Bronchial epithelial cell (primary cell): ENCODE measurements around the gene SLC1A2. TPM values are rescaled to one million over a fixed set of nuclear protein-coding genes. Genes with fewer than 3 reads are reported as not detected.
A peak's percentile ranks its signal among the peaks of the same experiment; 100 is the strongest.

Experiments used
- DNase-seq: peaks from one replicate; pipeline ENCODE4 v3.0.0-alpha.2; 2010; ENCODE audit warnings: low read depth
- FAIRE-seq: peaks from 2 replicates; lab custom pipeline; 2011; peaks lifted over from hg19 to GRCh38; lab: Jason Lieb, UNC
- H3K27me3 ChIP-seq: 2 replicates; pipeline ENCODE4 v1.5.1; 2011; ENCODE audit warnings: low read length; ENCODE audit not compliant: control insufficient read depth, insufficient read depth
- H3K36me3 ChIP-seq: 2 replicates; pipeline ENCODE4 v1.5.1; 2011; ENCODE audit warnings: low read length; ENCODE audit not compliant: control insufficient read depth, insufficient read depth
- H3K4me3 ChIP-seq: 2 replicates; pipeline ENCODE4 v1.5.1; 2011; ENCODE audit warnings: mild to moderate bottlenecking, low read depth, low read length, control low read depth
- total RNA-seq: library from RNA; depleted of rRNA; stranded (reverse); fragments of >200 nt; gene quantifications from 2 replicates; pipeline ENCODE4 v1.2.1, GENCODE V29; 2014
- TF ChIP-seq, protein P1 (sequence below): IDR thresholded peaks from 2 replicates; pipeline ENCODE4 v1.5.1; 2011; ENCODE audit warnings: mild to moderate bottlenecking, moderate library complexity, low read length, control low read depth, inconsistent platforms; ENCODE audit not compliant: insufficient read depth, severe bottlenecking

The SLC1A2 gene
- total RNA-seq, 1 donor from 2014 or later, result under 0.01 TPM

DNA sequence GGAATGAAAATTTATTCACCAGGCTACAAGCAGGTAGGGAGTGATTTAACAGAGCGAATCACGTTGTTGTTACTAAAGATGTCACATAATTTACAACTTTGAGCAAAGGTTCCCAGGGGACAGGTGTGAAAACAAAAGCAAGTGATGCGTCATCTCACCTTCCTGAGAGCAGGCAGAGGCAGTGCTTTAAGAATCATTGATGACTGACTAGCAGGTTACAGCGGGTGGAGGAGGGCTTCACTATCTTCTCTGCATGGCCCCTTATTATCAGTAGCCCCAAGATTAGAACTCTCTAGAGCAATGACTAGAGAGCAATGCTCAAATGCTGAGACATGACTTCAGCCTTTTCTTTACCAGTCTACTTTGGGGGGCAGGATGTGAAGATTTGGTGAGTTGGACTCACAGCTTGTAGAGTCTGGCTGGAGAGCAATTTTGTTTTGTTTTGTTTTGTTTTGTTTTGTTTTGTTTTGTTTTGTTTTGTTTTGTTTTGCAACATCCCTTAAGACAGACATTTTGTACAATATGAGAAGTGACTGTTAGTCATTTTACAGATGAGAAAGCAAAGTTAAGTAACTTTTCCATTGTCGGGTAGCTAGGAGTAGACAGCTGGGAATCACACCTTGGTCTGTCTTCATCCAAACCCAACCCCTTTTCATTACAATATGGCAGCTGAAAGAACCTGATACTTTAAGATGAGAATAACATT is 84.8 kb downstream of the SLC1A2 start:
- Histone ChIP-seq H3K4me3 (no peak overlapping the region), H3K27me3 (no peaks in the 10 kb centered on the region), H3K36me3 (no peaks in the 10 kb centered on the region)
- DNase-seq (peak; percentile 73), FAIRE-seq (no peak)
- TF ChIP-seq, protein P1, sequence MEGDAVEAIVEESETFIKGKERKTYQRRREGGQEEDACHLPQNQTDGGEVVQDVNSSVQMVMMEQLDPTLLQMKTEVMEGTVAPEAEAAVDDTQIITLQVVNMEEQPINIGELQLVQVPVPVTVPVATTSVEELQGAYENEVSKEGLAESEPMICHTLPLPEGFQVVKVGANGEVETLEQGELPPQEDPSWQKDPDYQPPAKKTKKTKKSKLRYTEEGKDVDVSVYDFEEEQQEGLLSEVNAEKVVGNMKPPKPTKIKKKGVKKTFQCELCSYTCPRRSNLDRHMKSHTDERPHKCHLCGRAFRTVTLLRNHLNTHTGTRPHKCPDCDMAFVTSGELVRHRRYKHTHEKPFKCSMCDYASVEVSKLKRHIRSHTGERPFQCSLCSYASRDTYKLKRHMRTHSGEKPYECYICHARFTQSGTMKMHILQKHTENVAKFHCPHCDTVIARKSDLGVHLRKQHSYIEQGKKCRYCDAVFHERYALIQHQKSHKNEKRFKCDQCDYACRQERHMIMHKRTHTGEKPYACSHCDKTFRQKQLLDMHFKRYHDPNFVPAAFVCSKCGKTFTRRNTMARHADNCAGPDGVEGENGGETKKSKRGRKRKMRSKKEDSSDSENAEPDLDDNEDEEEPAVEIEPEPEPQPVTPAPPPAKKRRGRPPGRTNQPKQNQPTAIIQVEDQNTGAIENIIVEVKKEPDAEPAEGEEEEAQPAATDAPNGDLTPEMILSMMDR, result no peak

DNA sequence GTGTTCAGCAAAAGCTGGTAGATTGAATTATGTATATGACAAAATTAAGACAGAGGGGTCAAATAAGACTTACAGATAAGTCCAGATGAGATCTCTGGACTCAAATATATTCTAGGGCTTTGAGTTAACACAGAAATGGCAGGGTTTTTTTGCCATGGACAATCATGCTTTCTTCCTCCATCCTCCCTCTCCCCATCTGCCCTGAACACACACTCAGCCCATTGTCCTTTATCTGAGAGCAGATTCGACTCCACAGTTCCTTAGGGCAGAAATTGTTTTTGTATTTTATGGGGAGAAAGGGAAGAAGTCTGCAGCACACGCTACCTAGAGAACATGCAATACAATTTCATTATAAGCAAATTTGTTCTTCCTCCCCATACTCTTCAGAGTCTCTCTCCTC is 86.8 kb downstream of the SLC1A2 start:
- Histone ChIP-seq H3K27me3 (no peaks in the 10 kb centered on the region), H3K36me3 (no peaks in the 10 kb centered on the region), H3K4me3 (no peak overlapping the region)
- FAIRE-seq (no peak), DNase-seq (no peak)
- TF ChIP-seq, protein P1, result no peak

DNA sequence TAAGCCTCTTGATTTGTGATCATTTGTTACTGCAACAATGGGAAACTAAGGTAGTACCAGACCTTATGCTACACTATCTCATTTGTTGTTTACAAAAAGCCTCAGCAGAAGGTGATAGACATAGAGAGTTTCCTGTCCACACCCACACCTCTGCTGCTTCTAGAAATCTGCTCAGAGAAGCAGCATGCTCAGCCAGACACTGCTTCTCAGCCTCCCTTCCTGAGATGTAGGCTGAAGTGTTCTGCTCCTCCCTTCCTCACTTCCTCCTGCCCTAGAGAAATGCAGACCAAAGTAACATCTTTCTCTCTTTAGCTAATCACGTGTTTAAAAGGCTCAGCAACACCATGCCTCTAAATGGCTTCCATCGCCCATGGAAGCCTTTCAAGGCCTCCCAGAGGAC is 88.4 kb downstream of the SLC1A2 start:
- H3K27me3 ChIP-seq, result no peaks in the 10 kb centered on the region
- DNase-seq (no peak), FAIRE-seq (no peak)
- no peaks in the 10 kb centered on the region for H3K36me3 ChIP-seq
- no peak overlapping the region for H3K4me3 ChIP-seq
- TF ChIP-seq, protein P1, result no peak

DNA sequence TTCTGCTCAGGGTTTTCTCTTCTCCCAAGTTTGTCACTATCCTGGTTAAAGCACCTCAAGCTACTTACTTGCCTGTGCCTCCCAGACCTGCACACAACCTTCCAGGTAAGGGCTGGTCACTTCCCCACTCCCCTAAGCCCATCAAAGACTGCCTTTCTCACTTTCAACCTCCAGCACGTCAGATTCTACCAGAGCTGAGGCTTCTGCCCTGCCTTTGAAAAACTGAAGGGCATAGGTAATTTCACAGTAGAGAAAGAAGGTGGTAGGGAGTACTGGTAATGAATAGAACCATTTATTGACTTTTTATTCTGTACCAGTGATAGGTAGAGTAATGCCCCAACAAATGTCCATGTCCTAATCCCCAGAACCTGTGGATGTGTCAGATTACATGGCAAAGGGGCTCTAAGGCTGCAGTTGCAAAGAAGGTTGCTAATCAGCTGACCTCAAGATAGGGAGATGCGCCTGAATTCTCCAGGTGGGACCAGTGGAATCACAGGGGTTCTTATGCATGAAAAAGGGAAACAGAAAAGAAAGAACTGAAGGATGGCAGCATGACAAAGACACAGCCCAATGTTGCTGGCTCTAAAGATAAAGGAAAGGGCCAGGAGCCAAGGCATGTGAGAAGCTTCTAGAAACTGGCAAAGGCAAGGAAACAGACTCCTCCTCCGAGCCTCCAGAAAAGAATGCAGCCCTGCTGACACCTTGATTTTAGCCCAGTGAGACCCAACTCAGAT is 89.0 kb downstream of the SLC1A2 start:
- no peak overlapping the region for H3K4me3 ChIP-seq
- TF ChIP-seq, protein P1, result no peak
- FAIRE-seq (no peak), DNase-seq (no peak)
- H3K27me3 ChIP-seq, result no peaks in the 10 kb centered on the region
- no peaks in the 10 kb centered on the region for H3K36me3 ChIP-seq

DNA sequence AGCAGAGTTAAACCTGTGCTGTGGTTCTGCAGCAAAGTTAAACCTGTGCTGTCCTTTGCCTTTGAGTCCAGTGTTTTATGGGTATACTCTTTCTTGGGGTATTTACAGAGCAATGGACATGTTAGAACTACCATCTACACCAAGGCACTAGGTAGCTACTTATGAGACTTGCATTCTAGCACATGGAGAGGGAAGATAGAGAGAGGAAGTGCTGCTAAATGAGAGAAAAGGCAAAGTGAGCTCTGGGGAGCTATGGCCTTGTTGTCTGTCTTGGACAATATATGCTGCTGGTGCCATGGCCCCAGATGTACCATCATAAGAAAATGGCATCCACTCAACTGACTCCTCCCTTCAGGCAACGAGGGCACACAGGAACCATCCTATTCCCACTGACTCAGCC is 91.5 kb downstream of the SLC1A2 start:
- Histone ChIP-seq H3K4me3 (no peak overlapping the region), H3K27me3 (no peaks in the 10 kb centered on the region), H3K36me3 (no peaks in the 10 kb centered on the region)
- TF ChIP-seq, protein P1, result no peak
- DNase-seq (no peak), FAIRE-seq (no peak)
